ENCODE measurements around the gene OR2T27.
"Not testable (repeated sequence)": the region's sequence is repeated elsewhere in the genome, so short reads cannot be mapped to it uniquely, and the experiment has no call there.

Gene OR2T27, protein sequence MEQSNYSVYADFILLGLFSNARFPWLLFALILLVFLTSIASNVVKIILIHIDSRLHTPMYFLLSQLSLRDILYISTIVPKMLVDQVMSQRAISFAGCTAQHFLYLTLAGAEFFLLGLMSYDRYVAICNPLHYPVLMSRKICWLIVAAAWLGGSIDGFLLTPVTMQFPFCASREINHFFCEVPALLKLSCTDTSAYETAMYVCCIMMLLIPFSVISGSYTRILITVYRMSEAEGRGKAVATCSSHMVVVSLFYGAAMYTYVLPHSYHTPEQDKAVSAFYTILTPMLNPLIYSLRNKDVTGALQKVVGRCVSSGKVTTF

DNA sequence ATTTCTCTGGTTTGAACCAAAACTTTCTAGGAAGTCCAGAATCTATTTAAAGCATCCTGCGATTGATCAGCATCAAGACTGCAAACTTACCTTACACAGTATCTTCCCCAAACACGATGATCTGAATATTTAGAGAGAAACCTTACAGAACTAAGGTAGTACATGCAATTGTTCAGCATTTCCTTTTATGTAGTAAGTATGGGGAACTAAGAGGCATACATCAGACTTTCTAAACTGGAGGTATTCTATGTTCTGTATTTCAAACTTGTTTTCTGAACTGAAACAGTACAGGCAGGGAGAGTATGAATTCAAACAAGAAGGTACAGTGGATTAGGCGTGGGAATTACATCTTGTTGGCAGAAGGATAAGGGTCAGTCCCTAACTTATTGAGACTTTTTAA lies at the start of gene OR2T27:
OR2T27 (minus strand) TSS at position 175 of the 400 bp plus-strand sequence. CDS start 4,644 bp downstream, outside the sequence.
- not testable (repeated sequence) for DNase-seq

DNA sequence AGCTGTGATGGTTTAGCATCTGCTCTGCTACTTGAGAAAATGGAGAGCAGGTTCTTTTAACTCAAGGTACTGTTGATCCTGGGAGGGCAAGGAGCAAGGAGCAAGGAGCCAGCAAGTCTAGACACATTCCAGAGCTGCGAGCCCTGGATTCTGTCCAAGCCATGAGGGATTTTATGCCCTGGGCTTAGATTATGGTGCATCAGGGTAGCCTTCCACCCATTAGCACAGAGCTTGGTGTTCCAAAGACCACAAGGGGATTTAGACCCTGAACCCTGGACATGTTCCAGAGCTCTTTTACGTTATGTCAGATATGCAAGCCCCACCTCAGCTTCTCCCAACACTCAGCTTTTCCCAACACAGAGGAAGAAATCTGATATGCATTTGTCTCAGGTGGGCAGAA lies 49.3 kb upstream of the OR2T27 start:
- DNase-seq = no peak

DNA sequence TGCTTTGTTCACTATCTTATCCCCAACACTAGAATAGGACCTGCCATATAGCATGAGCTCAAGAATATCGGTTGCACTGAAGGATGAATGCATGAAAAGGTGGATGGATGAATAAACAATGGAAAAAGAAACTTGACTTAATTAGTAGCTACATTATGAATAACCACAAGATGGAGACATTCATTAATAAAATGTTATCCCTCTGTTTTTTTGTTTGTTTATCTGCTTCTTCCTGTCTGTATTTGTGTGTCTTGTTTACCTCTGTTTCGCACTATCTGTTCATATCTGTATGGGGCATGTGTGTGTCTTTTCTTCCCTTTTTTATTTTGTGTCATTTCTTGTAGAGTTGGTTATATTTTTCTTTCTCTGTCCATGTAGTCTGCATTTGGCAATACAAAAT lies 48.3 kb upstream of the OR2T27 start:
- DNase-seq = no peak

DNA sequence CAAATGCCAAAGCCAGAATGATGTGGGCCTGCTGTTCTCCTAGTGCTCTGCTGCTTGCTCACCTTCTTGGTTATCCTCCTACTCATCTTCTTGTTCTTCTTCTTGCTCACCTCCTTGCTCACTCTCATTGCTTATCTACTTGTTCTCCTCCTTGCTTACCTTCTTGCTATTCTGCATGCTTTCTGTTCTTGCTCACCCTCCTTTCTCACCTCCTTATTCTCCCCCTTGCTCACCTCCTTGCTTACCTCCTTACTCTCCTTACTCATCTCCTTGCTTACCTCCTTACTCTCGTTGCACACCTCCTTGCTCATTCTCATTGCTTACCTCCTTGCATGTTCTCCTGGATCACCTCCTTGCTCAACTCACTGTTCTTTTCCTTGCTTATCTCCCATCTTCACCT lies 47.4 kb upstream of the OR2T27 start, which contains the start of gene OR14I1:
OR14I1 (minus strand) TSS at position 53 of the 400 bp plus-strand sequence.
- DNase-seq = no peak

DNA sequence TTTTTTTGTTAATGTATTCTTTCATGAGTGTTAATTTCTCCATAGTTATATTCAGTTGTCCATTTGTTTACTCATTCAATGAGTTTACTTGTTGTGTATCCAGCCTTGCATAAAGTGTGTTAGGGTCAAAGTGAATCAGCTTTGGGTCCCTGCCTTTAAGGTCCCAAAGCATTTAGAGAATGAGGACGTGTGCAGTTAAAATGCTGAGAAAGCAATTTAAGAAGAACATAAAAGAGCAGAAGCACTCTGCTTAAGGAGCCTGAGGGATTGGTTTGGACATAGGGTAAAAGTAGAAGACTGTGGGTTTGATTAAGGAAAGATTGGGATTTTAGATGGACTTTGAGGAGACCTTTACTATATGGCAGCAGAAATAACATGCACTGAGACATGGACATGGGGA lies 43.8 kb upstream of the OR2T27 start:
- DNase-seq = no peak

DNA sequence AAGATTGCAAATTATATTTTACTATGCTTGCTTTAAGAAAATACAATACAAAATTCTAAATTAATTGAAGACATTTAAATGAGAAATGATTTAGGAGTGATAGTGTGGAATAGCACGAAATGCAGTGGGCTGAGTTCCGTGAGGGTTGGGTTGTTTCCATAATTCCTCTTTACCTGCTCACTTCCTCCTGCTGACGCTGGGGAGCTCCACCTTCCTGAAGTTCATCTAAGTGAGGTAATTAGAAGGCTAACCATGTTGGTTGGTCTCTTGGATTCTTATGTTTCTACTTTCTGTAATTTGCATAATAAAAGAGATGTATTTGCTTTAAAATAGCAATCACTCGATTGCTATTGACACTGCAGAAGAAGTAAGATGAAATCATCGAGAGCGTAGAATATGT lies 42.6 kb upstream of the OR2T27 start:
- no peak for DNase-seq

DNA sequence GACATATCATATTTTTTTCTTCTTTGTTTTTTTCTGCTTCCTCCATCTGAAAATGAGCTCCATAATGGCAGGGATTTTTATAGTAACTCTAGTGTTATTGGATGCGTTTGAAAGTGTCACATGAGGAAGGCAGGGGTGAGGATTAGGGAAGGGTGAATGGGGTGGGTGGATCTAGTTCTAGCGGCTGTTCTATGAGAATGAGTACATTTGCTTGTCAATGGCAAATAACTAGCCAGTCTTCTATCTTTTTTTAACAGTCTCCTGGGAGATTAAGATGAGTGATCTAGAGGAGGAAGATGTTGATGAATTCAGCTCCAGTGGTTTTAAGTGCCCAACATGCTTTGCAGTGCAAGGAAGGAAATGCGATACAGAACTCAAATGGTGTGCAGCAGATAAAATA lies 41.4 kb upstream of the OR2T27 start:
- no peak for DNase-seq

DNA sequence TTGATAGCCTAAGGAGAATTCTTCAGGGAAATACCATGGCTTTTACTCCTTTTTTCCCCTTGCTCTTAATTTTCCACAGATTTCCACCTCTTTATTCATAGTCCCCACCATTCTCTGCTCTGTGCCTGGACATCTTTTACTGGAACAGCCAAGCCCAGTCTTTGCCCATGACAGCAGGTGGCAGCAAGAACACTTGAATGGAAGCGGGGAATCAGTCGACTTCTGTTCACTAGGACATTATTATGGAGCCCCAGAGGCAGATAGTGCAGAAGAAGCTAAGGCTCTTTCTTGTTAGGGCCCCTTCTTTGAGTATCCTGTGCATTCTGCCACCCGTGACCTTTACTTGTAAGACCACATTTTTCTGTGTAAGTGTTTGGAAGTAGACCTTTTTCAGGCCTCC lies 40.9 kb upstream of the OR2T27 start:
- DNase-seq = no peak

DNA sequence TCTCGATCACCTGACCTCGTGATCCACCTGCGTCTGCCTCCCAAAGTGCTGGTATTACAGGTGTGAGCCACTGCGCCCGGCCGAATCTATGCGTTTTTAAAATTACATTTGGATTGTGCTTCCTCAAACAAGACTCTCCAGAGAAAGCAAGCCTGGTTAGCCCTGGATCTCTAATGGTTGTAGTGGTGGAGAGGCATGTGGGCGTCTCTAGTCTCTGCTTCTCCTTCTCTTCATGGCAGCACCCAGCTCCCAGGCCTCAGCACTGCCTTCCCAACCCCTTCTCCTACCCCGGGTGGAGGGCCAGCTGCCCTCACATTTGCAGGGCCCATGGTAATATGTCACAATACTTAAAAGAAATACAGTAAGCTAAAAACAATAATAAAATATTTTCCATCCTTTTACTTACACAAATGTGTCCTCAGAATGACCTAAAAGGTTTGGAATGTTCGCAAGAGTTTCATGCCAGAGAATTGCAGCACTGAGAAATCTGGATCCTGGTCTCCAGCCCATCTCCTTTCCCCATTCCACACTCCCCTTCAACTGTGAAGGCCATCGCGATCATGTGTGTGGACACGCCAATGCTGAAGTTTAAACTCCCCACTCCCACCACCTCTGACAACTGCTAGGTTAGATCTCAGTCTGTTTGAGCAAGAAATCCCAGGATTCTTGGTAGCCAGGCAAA lies 40.3 kb upstream of the OR2T27 start:
- no peak for DNase-seq

DNA sequence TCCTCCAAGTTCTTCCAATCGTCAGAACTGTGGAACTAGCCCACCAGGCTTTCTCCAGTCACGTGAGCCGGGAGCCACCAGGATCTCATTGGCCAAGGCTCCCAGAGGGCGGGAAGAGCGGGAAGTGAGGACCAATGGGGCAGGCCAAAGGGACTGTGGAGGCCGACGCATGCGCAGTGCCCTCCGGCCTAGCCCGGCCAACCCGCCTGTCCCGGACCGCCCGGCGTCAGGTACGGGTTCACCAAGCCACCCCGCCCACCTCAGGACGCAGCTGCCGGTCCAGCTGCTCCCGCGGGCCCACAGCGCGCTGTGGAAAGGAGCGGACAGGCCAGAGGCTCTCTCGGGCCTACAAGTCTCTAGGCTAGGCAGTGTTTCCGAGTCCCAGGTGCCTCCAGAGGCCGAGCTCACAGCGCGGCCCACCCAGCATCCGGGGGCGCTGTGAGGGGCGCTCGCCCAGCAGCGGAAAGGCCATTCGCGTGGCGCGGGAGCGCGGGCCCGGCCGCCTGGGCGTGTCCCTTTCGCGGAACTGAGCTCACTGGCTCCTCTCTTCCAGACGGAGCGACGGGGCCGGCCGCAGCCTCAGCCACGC lies 36.3 kb upstream of the OR2T27 start:
- no peak for DNase-seq

DNA sequence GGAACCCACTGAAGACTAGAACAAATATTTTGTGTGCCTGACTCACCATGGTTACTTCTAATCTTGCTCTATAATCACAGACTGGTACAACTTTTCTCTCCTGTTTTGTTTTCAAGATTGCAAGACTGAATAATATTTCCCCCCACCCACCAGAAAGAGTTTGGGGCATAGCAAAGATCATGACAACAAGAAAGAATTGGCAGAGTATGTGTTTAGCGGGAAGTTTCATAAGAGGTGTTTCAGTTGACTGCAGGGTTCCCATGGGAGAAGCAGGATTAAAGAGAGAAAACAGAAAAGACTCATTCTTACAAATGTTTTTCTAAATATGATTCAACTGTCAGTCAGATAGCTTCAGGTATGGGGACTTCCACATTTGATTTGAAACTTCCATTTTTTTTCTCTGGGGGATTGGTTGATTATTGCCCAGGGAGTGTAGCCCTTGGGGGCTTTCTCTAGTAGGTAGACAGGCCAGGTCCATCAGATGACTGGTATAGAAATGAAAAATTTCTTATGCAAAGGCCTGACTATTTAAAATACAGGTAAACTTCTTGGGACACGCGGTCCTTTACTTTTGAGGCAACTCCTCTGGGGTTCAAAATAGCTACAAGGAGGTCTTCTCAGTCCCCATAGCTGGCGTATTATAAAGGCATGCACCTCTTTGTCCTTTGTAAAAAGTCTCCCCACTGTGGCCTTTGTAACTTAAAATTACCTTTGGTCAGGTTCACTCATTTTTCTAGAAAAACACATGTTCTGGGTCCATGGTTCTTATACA lies 33.4 kb upstream of the OR2T27 start:
- no peak for DNase-seq

DNA sequence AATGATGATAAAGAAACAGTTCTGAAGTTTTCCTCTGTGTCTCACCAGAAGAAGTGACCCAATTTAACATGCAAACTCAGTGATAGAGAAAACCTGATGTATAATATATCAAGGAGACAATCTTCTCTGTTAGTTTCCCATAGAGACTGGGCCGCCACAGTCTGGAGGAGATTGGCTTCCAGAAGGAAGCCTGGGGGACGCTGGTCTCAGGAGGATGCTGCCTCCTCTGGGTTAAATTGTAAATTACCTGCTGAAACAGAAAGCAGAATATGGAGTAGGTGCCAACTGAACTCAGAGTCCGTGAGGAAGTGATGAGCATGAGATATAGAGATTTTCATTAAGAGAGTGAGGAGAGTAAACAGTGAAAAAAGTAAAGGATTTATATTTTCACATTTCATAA lies 31.5 kb upstream of the OR2T27 start:
- DNase-seq = no peak

DNA sequence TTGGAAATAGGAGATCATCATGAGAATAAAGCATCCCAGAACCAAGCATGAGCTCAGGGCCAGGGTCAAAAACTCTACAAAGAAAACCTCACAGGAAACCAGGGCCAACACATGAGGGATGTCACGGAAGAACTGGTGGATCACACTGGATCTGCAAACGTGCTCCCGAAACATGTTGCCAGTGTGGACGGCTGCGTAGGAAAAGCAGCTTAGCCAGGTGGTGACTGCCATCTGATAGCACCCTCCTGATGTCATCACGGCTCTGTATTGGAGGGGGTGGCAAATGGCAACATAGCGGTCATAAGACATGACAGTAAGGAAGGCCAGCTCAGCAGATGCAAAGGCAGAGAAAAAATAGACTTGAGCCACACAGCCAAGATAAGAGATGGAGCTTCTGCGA lies 26.3 kb upstream of the OR2T27 start:
- no peak for DNase-seq

DNA sequence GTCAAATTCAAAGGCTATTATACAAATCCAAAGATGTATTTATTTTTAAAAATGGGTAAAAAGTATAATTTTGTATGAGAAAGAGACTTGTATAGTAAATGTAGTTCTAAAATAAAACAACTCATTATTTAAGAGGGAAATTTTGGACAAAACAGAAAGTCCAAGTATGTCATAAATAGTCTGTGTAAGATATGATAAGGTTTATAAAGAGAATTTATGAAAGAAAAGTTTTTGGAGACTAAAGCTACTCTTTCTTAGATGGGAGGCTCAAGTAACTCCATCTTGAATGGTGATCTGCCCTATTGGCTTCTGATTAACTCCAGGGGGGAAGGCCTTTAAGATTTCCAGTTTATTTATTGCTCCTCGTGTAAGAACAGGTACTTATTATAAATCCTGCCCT lies 14.7 kb upstream of the OR2T27 start:
- DNase-seq = no peak

DNA sequence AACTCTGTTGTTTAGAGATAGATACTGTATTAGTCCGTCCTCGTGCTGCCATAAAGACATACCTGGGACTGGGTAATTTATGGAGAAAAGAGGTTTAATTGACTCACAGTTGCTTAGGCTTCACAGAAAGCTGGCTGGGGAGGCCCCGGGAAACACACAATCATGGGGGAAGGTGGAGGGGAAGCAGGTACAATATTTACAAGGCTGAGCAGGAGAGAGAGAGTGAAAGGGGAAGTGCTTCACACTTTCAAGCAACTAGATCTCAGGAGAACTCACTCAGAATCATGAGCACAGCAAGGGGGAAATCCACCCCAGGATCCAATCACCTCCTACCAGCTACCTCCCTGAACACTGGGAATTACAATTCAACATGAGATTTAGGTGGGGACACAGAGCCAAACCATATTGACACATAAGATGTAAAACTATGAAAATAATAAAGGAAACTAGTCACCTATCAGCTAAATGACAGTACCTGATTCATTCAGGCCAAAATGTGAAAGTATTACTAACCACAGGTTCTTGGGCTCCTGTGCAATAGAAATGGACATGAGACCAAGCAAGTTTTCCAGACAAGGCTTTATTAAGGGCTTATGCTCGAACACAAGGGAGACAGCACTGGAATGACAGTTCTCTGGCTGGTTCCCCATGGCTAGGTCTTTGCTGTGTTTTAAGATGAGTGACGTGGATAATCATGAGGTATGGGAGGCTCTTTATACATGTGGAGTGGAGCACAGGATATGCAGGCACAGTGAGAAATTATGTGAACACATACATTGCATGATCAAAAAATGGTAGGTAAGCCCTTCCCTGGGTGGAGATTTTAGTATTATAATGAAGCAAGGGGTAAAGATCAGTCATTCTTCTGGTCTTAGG lies 8.4 kb upstream of the OR2T27 start:
- not testable (repeated sequence) for DNase-seq

DNA sequence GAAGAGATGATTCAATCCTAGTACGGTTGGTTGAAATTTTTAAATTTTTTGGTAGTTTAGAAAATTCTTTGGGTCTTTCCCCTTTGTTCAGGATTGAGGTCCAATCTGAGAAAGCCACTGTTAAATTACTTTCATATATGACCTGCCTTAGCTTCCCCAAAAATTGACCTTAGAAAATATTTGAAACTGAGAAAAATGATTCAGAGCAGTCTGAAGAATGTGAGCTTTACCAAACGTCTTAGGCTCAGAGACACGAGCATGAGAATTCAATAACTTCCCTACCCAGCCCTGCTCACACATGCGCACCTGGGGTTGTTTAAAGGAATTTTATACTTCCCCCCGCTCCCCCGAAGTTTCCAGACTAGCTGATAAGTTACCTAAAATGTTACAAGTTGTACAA lies 1.5 kb upstream of the OR2T27 start:
- not testable (repeated sequence) for DNase-seq

DNA sequence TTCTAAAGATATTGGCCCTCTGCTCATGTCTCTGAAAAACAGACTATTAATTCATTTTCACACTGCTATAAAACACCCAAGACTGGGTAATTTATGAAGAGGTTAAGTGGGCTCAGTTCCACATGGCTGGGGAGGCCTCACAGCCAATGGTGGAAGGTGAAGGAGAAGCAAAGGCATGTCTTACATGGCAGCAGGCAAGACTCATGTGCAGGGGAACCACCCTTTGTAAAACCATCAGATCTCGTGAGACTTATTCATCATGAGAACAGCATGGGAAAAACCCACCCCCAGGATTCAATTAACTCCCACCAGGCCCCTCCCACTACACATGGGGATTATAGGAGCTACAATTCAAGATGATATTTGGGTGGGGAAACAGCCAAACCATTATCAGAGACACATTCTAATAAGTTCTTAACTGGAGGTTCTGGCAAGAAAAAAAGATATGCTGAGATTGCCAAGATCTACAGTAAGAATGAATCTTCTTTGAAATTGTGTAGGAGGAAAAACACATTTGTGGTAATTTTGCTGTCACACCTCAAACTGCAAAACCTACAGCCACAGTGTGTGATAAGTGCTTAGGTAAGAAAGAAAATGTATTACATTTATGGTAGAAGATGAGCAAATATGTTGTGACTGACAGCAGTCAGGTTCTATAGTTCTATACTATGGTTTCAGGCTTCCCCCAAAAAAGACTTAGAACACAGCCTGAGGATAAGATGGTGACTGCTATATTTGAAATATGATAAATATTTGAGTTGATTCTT lies 6.4 kb downstream of the OR2T27 start:
- not testable (repeated sequence) for DNase-seq

DNA sequence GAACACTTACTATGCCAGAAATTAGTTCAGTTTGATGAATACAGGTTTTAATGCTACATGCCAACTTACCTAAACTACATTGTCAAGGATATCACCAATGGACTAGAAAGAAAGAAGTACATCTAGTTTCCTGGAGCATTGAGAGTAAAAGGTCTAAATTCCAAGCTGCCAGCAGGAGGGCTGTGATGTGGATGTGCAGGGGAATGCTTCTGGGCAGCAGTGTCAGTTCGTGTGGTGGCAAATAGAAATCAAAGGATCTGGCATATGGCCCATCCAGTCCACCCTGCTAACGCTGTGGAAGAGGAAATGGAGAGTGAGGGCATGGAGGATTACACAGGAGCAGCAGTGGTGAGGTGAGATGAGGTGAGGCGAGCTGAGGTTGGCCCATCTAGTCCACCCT lies 10.2 kb downstream of the OR2T27 start, which contains the start of gene OR2T35:
OR2T35 (minus strand) TSS at position 101 of the 400 bp plus-strand sequence. CDS start 6,020 bp downstream, outside the sequence.
- not testable (repeated sequence) for DNase-seq

DNA sequence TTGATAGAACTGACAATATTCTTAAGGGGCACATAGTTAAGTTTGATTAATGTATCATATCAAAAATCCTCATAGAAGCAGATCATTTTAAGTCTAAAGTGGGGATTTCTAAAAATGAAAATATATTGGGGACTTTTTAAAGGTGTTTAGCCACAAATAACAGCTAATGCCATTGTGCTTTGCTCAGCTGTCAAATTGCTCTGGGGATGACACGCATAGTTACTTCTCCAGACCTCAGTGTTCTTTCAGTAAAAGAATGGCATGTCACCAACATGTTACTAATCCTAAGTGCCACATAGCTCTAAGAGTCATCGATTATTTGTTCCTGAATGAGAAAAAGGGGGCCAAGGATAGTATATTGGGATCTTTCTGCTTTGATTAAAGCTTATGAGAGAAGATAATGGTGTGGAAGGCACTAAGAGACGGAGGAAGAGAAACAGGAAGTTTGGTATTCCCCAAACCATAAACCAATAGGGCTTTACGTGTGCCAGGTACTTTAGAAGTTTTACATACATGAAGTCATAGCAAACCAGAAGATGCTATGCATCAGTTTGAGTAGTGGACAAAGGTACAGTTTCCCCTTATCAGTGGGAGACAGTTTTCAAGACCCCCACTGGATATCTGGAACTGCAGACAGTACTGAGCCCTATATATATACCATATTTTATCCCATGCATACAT lies 12.2 kb downstream of the OR2T27 start:
- DNase-seq = not testable (repeated sequence)

DNA sequence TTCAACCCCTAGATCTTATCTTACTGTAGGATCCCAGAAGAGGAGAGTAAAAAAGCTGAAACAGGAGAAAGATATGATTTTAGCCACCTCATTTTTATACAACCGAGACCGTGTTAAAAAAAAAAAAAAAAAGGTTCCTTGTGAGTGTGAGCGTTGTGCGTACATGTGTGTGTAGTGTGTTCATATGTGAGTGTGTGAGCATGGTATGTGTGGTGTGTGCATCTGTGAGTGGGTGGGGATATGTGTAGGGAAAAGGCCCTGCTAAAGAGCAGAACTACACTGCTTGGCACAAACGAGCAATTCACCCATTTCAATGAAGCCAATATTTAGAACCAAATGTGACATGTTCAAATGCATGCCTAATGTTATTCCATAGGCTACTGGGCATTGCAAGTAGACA lies 13.7 kb downstream of the OR2T27 start:
- DNase-seq = not testable (repeated sequence)

DNA sequence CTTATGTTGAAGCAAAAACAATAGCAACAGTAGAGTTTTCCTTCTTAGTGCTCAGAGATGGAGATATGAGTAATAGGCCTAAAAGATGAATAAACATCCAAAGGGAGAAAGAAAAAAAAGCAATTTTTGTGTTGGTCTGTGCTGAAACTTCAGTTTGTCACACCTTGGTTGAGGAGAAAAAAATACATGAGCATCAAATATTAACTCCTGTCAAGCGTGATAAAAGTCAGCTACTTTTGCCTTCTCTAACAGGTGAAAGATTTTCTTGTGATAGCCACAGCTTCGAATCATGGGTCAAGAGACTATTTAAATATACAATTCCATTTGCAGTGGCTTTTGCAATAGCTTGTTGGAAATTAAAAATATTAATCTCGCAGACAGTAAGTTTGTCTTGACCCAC lies 14.4 kb downstream of the OR2T27 start:
- DNase-seq = not testable (repeated sequence)
